Measurements from ENCODE around the gene SLC1A5.
"Not testable (repeated sequence)": the region's sequence is repeated elsewhere in the genome, so short reads cannot be mapped to it uniquely, and the experiment has no call there.

Gene SLC1A5

DNA sequence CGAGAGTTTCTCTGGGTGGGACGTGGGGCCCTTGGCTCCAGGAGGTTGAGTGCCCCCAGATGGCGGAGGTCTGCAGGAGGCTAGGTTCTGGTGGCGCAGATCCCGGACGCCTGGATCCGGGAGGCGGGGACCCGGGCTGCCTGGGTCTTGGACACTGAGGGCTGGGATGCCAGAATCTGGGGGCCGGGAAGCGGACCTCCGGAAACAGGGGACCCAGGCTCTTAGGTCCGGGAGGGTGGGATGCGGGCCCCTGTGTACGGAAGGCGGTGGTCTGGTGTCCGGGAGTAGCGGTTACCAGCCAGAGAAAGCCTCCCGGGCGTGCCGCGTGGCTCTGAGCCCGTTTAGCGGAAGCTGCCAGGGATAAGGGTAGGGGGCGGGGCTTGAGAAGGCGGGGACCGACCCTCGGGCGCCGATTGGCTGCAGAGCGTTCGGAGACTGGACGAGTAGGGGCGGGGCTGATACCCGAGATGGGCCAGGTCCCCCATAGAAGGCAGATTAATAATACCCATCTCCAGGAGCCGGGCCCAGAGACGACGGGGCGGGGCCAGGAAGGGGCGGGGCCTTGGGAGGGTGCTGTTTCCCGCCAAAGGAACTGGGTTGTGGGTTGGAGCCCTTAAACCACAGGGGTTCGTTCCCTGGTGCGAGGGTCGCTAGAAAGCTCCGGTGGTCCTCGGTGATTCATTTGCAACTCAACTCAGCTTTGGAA lies at the start of gene SLC1A5:
Gene SLC1A5 (minus strand): TSS at position 333 of the 706 bp plus-strand sequence. CDS start 629 bp downstream, outside the sequence.
- DNase-seq (ENCODE audit: low read depth in 2 of 2), result peak; percentile 93 to 94

DNA sequence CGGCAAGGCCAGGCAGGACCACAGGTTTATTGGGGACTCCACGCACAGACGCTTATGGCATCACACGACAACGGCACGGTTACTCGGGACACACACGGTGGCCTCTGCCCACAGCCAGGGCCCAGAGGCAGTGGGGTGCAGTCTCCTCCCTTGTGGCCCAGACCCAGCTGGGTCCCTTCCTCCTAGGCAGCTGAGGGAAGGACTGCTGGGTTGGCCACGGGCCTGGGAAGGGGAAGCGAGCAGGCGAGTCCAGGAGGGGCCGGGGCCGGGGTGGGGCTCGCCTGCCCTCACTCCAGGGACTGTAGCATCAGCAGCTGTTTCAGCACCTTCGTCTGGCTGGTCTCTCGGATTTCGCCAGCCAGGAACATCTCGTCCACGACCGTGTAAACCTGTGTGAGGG lies 49.8 kb upstream of the SLC1A5 start:
- DNase-seq (ENCODE audit: low read depth in 2 of 2), result no peak

DNA sequence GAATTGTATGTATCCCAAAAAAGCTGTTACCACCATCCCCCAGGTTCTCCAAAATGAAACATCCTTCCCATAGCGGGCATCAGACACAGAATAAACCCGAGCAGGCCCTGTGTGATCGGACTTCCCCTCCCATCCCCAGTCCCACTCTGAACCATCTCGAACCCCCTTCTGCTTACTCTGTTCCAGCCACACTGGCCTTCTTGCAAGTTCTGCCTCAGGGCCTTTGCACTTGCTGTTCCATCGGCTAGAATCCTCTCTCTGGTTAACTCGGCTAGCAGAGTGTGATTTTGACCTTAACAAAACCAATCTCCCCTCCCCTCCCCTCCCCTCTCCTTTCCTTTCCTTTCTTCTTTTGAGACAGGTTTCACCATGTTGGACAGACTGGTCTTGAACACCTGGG lies 46.6 kb upstream of the SLC1A5 start:
- DNase-seq (ENCODE audit: low read depth in 2 of 2), result no peak

GRCh38 chr19:46834121-46834520 lies 45.7 kb upstream of the SLC1A5 start:
- no peak for DNase-seq (ENCODE audit: low read depth in 2 of 2)

- DNase-seq (ENCODE audit: low read depth in 2 of 2), result no peak
Observed at GRCh38 chr19:46830864-46831263, 42.5 kb upstream of the SLC1A5 start.

DNA sequence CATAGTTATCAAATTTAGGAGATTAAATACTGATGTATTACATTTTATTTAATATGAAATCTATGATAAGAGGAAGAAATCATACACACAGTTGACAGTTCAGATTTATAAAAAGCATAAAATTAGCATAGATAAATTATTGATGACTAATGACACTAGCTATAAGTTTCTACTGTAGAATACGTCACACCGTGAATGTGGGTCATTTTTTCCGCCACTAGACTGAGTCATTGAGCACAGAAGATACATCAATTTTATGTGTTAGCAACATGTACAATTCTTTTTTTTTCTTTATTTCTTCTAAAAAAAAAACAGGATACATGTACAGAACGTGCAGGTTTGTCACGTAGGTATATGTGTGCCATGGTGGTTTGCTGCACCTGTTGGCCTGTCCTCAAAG lies 40.1 kb upstream of the SLC1A5 start:
- DNase-seq (ENCODE audit: low read depth in 2 of 2), result no peak

GRCh38 chr19:46825731-46826055 lies 37.3 kb upstream of the SLC1A5 start:
- DNase-seq (ENCODE audit: low read depth in 2 of 2), result no peak

DNA sequence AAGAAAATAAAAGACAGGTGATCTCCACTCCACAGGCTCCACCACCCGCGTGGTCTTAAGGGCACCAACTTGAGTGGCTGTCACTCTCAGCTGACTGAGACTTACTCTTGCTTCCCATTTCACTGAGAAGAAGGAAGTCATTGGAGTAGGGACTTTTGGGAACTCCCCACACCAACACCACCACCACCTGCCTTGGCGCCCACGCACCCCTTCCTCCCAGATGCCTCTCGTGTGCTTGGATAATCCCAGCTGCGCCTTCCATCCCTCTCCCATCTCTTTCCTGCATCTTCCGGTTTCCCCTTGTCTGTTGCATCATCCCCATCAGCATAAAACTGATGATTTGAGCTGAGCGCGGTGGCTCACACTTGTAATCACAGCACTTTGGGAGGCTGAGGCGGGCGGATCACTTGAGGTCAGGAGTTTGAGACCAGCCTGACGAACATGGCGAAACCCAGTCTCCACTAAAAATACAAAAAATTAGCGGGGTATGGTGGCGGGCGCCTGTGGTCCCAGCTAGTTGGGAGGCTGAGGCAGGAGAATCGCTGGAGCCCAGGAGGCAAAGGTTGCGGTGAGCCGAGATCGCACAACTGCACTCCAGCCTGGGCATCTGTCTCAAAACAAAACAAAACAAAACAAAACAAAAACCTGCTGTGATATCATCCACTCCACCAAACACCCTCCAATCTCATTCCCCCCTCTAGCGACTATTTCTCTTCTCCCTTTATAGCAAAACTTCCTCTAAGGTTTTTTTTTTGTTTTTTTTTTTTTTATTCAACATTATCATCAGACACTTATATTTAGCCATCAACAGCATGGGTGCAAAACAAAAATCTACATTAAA lies 36.7 kb upstream of the SLC1A5 start:
- no peak for DNase-seq (ENCODE audit: low read depth in 2 of 2)

- no peak for DNase-seq (ENCODE audit: low read depth in 2 of 2)
Observed at GRCh38 chr19:46823049-46823448, 34.7 kb upstream of the SLC1A5 start.

DNA sequence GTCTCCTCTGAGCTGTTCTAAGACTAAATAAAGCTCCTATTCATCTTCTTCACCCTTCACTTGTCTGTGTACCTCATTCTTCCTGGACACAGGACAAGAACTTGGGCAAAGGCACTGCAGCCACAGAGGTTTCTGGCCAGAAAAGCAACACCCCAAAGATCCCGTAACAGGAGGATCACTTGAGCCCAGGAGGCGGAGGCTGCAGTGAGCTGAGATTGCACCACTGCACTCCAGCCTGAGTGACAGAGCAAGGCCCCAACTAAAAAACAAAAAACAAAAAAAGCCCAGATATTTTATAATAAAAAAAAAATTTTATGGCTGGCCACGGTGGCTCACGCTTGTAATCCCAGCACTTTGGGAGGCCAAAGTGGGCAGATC lies 34.0 kb upstream of the SLC1A5 start:
- not testable (repeated sequence) for DNase-seq (ENCODE audit: low read depth in 2 of 2)

DNA sequence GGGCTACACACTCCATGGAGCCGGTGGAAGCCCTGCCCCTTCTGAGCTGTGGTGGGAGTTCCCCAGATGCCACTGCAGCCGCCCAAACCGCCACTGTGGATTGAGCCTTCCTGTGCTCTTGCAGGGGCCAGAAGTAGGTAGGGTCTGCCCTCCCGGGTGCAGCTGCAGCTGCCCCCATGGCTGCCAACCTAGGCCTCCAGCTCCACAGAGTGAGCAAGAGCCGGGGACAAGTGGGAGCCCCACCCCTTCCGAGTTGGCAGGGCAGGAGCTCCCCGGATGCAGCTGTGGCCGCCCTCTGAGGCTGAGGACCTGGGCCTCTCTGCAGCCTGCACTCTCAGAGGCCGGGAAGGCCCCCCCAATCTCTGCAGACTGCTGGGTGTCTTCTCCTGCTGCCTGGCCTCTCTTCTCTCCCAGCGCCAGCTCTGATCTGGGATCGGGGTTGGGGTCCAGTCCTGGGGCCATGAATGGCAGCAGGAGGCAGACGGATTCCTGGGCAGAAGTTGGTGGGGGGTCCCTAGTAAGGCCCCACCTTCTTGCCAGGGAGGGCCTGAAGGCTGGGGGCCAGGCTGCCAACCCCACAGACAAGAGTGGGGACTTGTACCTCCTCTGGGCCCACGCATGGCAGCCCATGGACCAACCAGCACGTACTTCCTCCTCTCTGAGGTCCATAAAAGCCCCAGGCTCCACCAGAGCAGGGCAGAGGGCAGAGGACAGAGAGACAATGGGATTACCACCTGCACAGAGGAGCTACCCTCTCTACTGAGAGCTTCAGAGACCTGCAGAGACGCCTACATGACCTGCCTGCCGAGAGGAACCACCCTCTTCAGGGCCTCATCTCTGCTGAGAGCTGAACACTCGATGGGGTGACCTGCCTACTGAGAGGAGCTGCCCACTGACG lies 33.4 kb upstream of the SLC1A5 start:
- no peak for DNase-seq (ENCODE audit: low read depth in 2 of 2)

DNA sequence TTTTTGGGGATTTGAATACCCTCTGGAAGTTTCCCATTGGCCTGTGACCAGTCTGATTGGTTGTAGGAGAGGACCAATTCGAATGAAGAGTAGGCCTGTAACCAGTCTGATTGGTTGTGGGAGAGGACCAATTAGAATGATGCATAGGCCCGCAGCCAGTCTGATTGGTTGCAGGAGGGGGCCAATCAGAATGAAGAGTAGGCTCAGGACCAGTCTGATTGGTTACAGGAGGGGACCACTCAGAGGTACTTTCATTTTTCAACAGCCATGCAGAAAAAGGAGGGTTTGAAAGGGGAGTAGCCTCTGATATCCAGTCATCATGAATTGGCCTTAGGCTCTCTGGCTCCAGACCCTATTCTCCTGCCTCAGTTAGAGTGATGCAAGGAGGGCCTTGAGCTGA lies 30.4 kb upstream of the SLC1A5 start:
- no peak for DNase-seq (ENCODE audit: low read depth in 2 of 2)

DNA sequence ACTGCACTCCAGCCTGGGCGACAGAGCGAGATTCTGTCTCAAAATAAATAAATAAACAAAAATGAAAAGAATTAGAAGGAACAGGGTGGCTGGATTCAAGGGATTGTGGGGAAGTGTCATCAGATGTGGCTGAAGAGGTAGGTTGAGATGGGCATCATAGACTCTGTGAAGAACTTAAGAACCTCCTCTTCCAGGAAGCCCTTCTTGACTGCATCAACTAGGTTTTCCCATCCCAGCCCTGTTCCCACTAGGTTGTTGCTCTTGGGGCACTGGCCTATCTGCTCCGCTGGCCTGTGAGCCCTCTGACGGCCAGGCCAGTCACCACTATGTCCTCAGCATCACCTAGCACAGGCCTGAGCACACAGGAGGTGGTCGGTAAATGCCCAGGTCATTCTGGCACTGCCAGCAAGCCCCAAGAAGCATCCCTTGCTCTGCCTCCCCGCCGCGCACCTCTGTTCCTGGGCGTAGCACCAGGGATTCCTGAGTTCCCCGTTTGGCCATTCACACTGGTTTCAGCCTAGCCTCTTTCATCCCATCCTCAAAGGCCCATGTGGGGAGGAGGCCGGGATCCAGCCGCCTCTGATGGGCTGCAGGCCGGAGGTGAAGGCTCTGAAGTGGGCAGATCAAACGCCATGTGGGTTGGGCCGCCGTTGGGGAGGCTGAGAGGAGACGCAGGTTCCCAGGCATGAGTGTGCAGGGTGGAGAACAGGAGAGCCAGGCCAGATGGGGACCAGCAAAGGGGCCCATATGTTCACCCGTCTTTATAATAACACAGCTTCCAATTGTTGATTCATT lies 27.6 kb upstream of the SLC1A5 start:
- DNase-seq (ENCODE audit: low read depth in 2 of 2), result no peak

- no peak for DNase-seq (ENCODE audit: low read depth in 2 of 2)
Observed at GRCh38 chr19:46813839-46814358, 25.5 kb upstream of the SLC1A5 start.

GRCh38 chr19:46812977-46813838 lies 24.8 kb upstream of the SLC1A5 start:
- no peak for DNase-seq (ENCODE audit: low read depth in 2 of 2)

DNA sequence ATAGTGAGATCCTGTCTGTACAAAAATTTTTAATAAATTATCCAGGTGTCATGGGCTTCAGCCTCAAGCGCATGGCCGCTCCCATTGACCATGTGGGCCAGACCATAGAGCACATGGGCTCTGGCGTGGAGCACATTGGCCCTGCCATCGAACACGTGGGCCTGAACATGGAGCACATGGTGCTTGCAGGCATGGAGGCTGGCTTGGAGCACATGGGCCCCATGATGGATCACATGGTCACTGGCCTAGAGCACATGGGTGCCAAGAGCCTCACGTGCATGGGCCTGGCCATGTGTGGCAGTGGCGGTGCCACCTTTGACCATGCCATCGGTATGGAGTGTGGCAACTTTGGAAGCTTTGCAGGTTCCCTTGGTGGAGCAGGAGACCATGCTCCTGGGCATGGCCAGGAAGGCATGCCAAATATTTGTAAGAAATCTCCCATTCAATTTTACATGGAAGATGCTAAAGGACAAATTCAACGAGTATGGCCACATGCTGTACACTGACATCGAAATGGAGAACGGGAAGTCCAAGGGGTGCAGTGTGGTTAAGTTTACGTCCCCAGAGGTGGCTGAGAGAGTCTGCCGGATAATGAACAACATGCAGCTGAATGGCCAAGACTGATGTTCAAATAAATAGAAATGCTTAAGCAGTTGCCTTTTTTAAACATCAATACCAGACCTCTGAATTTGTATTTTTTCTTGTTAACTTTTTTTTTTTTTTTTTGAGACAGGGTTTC lies 21.3 kb upstream of the SLC1A5 start:
- DNase-seq (ENCODE audit: low read depth in 2 of 2), result no peak

DNA sequence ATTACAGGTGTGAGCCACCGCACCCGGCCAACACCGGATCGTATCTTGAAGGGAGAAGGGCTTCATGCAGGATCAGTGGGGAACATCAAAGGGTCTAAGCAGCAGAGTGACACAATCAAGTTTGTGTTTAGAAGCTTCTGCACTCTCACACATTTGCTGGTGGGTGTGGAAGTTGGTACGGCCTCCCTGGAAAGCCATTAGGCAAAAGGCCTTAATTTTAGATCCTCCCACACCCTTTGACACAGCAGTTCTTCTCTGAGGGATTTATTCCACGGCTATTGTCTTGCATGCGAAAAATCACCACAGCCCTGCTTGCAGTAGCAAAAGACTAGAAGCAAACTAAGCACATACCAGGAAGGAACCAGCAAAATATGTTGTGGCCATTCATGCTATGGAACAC lies 18.3 kb upstream of the SLC1A5 start:
- no peak for DNase-seq (ENCODE audit: low read depth in 2 of 2)

DNA sequence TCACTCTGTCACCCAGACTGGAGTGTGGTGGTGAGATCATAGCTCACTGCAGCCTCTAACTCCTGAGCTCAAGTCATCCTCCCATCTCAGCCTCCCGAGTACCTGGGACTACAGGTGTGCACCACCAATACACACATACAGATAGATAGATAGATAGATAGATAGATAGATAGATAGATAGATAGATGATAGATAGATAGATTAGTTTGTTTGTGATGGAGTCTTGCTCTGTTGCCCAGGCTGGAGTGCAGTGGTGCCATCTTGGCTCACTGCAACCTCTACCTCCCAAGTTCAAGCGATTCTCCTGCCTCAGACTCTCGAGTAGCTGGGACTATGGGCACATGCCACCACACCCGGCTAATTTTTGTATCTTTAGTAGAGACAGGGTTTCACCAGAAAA lies 16.0 kb upstream of the SLC1A5 start:
- DNase-seq (ENCODE audit: low read depth in 2 of 2), result not testable (repeated sequence)

- DNase-seq (ENCODE audit: low read depth in 2 of 2), result no peak
Observed at GRCh38 chr19:46803555-46803954, 15.2 kb upstream of the SLC1A5 start.

GRCh38 chr19:46802152-46802551 lies 13.8 kb upstream of the SLC1A5 start:
- DNase-seq (ENCODE audit: low read depth in 2 of 2), result no peak

Measured in fibroblast of skin of left biceps (primary cell).